WI38 (cell line): ENCODE data around the gene DAAM2.

ENCODE experiments used
- H3K4me3 ChIP-seq: 2 replicates; pipeline ENCODE4 v1.5.1; 2011; ENCODE audit warnings: low read depth, mild to moderate bottlenecking, control low read depth, low read length
- CTCF ChIP-seq: IDR thresholded peaks from 2 replicates; pipeline ENCODE4 v1.5.1; 2012; ENCODE audit warnings: low read depth, mild to moderate bottlenecking, control low read depth, low read length

DAAM2 gene

GRCh38 chr6:39791850-39792539, at the start of gene DAAM2:
DAAM2 (plus strand) TSS chr6:39792376; CDS start chr6:39856303, 63,927 bp downstream.
- peak within 1 kb of the TSS; percentile 39 for H3K4me3 ChIP-seq
- 0 out of 2 replicates have a peak, but pooled peaks have one; percentile 2 for TF ChIP-seq CTCF

- no peak overlapping the region for H3K4me3 ChIP-seq
- no peak for TF ChIP-seq CTCF
These were observed 45.4 kb upstream of the DAAM2 start for GRCh38 chr6:39746795-39747194.

- no peak for TF ChIP-seq CTCF
- no peak overlapping the region for H3K4me3 ChIP-seq
These were observed 39.1 kb upstream of the DAAM2 start for GRCh38 chr6:39752835-39753724.

- no peak overlapping the region for H3K4me3 ChIP-seq
- no peak for TF ChIP-seq CTCF
These were observed 38.5 kb upstream of the DAAM2 start for GRCh38 chr6:39753725-39754045.

- TF ChIP-seq CTCF = no peak
- H3K4me3 ChIP-seq = no peak overlapping the region
These were observed 37.6 kb upstream of the DAAM2 start for GRCh38 chr6:39754514-39755115.

GRCh38 chr6:39755231-39755630, 36.9 kb upstream of the DAAM2 start:
- no peak overlapping the region for H3K4me3 ChIP-seq
- TF ChIP-seq CTCF = no peak

GRCh38 chr6:39756582-39756981, 35.6 kb upstream of the DAAM2 start:
- no peak for TF ChIP-seq CTCF
- H3K4me3 ChIP-seq = no peak overlapping the region
